Measurements from ENCODE around the gene NUTF2.

Gene NUTF2

GRCh38 chr16:67917140-67917851 lies 70.6 kb downstream of the NUTF2 start:
- no peak for DNase-seq (ENCODE audit: low read depth in 3 of 3, low spot score in 1 of 3)

- DNase-seq (ENCODE audit: low read depth in 3 of 3, low spot score in 1 of 3) = no peak
These were observed 71.1 kb downstream of the NUTF2 start for GRCh38 chr16:67917852-67918236.

GRCh38 chr16:67919622-67920221 lies 73.0 kb downstream of the NUTF2 start:
- DNase-seq (ENCODE audit: low read depth in 3 of 3, low spot score in 1 of 3) = no peak
